ENCODE data around the gene FBXO17. TPM values are rescaled to one million over a fixed set of nuclear protein-coding genes. Genes with fewer than 3 reads are reported as not detected.

The FBXO17 gene
- total and polyA plus RNA-seq, 8 donors = 5.8 to 13.8 (median 7.8) TPM

- ATAC-seq (no peak), FAIRE-seq (no peak), DNase-seq (no peak)
- Histone ChIP-seq H3K27ac (no peak overlapping the region), H3K4me1 (no peaks in the 10 kb centered on the region), H3K27me3 (no peaks in the 10 kb centered on the region), H3K36me3 (no peaks in the 10 kb centered on the region), H3K9me3 (no peaks in the 10 kb centered on the region), H3K4me3 (no peak overlapping the region)
- TF ChIP-seq, protein P1, sequence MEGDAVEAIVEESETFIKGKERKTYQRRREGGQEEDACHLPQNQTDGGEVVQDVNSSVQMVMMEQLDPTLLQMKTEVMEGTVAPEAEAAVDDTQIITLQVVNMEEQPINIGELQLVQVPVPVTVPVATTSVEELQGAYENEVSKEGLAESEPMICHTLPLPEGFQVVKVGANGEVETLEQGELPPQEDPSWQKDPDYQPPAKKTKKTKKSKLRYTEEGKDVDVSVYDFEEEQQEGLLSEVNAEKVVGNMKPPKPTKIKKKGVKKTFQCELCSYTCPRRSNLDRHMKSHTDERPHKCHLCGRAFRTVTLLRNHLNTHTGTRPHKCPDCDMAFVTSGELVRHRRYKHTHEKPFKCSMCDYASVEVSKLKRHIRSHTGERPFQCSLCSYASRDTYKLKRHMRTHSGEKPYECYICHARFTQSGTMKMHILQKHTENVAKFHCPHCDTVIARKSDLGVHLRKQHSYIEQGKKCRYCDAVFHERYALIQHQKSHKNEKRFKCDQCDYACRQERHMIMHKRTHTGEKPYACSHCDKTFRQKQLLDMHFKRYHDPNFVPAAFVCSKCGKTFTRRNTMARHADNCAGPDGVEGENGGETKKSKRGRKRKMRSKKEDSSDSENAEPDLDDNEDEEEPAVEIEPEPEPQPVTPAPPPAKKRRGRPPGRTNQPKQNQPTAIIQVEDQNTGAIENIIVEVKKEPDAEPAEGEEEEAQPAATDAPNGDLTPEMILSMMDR (IDR thresholded peaks at IDR 0.05) = no peak
- intact Hi-C loops (cut with DNase I) = no loop called here
- WGBS, 2 donors = 86 to 89% methylated on average over 6 of the region's 6 CpGs
These were observed 41.5 kb upstream of the FBXO17 start for GRCh38 chr19:39017026-39017425.

GRCh38 chr19:39014037-39014436, 38.5 kb upstream of the FBXO17 start:
- Histone ChIP-seq H3K27me3 (no peaks in the 10 kb centered on the region), H3K4me3 (no peak overlapping the region), H3K27ac (no peak overlapping the region), H3K9me3 (no peaks in the 10 kb centered on the region), H3K4me1 (no peaks in the 10 kb centered on the region), H3K36me3 (no peaks in the 10 kb centered on the region)
- FAIRE-seq = no peak
- intact Hi-C loops (cut with DNase I) = no loop called here
- no peak for DNase-seq
- TF ChIP-seq, protein P1 (IDR thresholded peaks at IDR 0.05) = no peak
- ATAC-seq = no peak
- 88 to 90% methylated on average over 7 of the region's 7 CpGs for WGBS, 2 donors

DNA sequence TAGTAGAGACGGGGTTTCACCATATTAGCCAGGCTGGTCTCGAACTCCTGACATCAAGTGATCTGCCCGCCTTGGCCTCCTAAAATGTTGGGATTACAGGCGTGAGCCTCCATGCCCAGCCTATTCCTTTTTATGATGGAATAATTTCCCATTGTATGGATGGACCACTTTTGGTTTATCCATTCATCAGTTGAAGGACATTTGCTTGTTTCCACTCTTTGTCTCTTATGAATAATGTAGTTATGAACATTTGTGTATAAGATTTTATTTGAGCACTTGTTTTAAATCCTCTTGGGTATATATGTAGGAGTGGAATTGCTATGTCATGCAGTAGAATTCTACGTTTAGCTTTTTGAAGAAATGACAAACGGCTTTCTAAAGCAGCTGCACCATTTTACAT, 33.5 kb upstream of the FBXO17 start:
- 90% methylated on average over 6 of the region's 6 CpGs for WGBS, 2 donors
- TF ChIP-seq, protein P1 (IDR thresholded peaks at IDR 0.05) = no peak
- no peaks in the 10 kb centered on the region for H3K36me3 ChIP-seq
- H3K27me3 ChIP-seq = no peaks in the 10 kb centered on the region
- no peaks in the 10 kb centered on the region for H3K4me1 ChIP-seq
- H3K27ac ChIP-seq = no peak overlapping the region
- no peak overlapping the region for H3K4me3 ChIP-seq
- H3K9me3 ChIP-seq = no peaks in the 10 kb centered on the region
- no peak for DNase-seq
- no peak for ATAC-seq
- intact Hi-C loops (cut with DNase I) = no loop called here
- no peak for FAIRE-seq

GRCh38 chr19:39008137-39008536, 32.6 kb upstream of the FBXO17 start:
- H3K9me3 ChIP-seq = no peaks in the 10 kb centered on the region
- intact Hi-C loops (cut with DNase I) = no loop called here
- no peak for DNase-seq
- no peaks in the 10 kb centered on the region for H3K36me3 ChIP-seq
- 90 to 95% methylated on average over 6 of the region's 6 CpGs for WGBS, 2 donors
- no peak for FAIRE-seq
- H3K4me1 ChIP-seq = no peaks in the 10 kb centered on the region
- no peaks in the 10 kb centered on the region for H3K27me3 ChIP-seq
- ATAC-seq = no peak
- TF ChIP-seq, protein P1 (IDR thresholded peaks at IDR 0.05) = no peak
- no peak overlapping the region for H3K27ac ChIP-seq
- H3K4me3 ChIP-seq = no peak overlapping the region

GRCh38 chr19:39007096-39007495, 31.6 kb upstream of the FBXO17 start:
- ATAC-seq (no peak), FAIRE-seq (no peak), DNase-seq (no peak)
- Histone ChIP-seq H3K4me3 (no peak overlapping the region), H3K9me3 (no peaks in the 10 kb centered on the region), H3K27me3 (no peaks in the 10 kb centered on the region), H3K4me1 (no peaks in the 10 kb centered on the region), H3K36me3 (no peaks in the 10 kb centered on the region), H3K27ac (no peak overlapping the region)
- WGBS, 2 donors = 33 to 42% methylated on average over 3 of the region's 3 CpGs
- TF ChIP-seq, protein P1 (IDR thresholded peaks at IDR 0.05) = no peak
- intact Hi-C loops (cut with DNase I) = no loop called here

All from pancreas (tissue), 10 donors.